Measurements from ENCODE around the gene GTF2A2. TPM values are rescaled to one million over a fixed set of nuclear protein-coding genes. Genes with fewer than 3 reads are reported as not detected.

GTF2A2 gene
- total and polyA plus RNA-seq, 10 donors, result 33.8 to 103 (median 62.9) TPM

DNA sequence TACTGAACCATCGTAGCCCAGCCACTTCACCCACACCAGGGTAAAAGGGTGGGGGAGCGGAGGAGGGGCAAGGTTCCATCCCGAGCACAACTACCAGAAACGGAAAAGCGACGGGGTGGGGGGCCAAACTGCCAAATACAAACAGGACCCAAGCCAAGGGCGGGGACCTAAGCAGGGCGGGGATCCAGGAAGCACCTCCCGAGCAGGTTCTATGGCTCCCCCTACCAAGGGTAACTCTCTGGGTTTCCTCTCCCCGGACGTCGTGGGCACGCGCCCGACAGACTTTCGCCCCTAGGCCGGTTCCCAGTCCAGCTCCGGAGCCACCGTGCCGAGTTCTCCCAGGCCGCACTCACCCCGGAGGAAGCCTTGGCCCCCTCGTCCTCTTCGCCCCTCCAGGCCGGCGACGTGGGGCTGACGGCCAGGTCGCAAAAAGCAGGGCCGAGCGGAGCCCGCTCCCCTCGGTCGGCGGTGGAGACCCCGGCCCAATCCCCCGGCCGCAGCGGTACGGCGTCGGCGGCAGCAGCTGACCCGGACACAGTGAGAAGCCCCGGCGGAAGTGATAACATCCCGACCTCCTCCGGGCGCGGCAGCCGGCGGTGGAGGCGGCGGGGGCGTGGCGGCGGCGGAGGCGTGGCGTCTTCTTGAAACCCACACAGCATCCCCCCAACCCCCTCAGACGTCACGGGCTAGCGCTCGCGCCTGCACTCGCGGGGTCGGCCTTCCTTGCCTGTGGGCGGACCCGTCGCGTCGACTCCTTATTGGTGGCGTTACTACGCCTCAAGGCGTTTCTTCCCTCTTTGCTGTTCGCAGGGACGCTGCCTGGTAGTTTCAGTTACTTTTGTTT is 31.7 kb upstream of the GTF2A2 start, which contains the start of gene BNIP2:
Gene BNIP2 (minus strand): TSS at position 539 of the 844 bp plus-strand sequence. CDS start 6,863 bp downstream, outside the sequence.
- peaks cover 45 to 63% (median 52%) of the 10 kb centered on the region in 6 donors for H3K4me1 ChIP-seq
- TF ChIP-seq, protein P1, sequence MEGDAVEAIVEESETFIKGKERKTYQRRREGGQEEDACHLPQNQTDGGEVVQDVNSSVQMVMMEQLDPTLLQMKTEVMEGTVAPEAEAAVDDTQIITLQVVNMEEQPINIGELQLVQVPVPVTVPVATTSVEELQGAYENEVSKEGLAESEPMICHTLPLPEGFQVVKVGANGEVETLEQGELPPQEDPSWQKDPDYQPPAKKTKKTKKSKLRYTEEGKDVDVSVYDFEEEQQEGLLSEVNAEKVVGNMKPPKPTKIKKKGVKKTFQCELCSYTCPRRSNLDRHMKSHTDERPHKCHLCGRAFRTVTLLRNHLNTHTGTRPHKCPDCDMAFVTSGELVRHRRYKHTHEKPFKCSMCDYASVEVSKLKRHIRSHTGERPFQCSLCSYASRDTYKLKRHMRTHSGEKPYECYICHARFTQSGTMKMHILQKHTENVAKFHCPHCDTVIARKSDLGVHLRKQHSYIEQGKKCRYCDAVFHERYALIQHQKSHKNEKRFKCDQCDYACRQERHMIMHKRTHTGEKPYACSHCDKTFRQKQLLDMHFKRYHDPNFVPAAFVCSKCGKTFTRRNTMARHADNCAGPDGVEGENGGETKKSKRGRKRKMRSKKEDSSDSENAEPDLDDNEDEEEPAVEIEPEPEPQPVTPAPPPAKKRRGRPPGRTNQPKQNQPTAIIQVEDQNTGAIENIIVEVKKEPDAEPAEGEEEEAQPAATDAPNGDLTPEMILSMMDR (IDR thresholded peaks at IDR 0.05 in 8 of 11, conservative IDR thresholded peaks at IDR 0.05 in 3 of 11), result peak in 3 of 11 experiments; percentile 15 to 24 (median 24)
- TF ChIP-seq POLR2AphosphoS5 (IDR thresholded peaks at IDR 0.05) (peak; percentile 98 to 100 (median 98)), POLR2A (IDR thresholded peaks at IDR 0.05) (peak; percentile 73 to 93 (median 81))
- H3K27ac ChIP-seq, result peak within 1 kb of the TSS; percentile 98 to 100 (median 100)
- DNase-seq, result peak; percentile 100
- no peaks in the 10 kb centered on the region for H3K9me3 ChIP-seq
- peaks cover 0 to 10% (median 0%) of the 10 kb centered on the region in 6 donors for H3K36me3 ChIP-seq
- peak within 1 kb of the TSS; percentile 71 to 96 (median 85) for H3K4me3 ChIP-seq
- intact Hi-C loops (cut with DNase I; ENCODE audit: low total_unique reads), result no loop called here
- H3K27me3 ChIP-seq (replicated peaks in 1 of 7), result no peaks in the 10 kb centered on the region
- WGBS, 5 donors, result 0 to 1% (median 0%) methylated on average over 52 to 78 of the region's 78 CpGs

DNA sequence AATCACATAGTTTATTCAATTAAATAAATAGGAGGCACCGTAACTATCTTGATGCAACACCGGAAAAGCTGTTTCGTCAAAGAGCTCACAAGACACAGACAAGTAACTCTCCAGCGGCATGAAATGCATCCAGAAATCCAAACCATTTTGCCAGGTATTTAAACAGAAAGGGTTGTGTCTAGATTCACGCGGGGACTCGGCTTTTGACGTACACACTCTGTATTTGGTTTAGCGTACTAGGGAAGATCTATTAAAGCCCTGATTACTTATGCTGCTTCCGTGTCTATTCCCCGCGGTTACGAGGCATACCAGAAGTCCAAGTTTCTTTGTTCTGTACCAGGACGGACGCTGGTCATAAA is 31.1 kb upstream of the GTF2A2 start:
- peaks cover 0 to 12% (median 0%) of the 10 kb centered on the region in 6 donors for H3K36me3 ChIP-seq
- TF ChIP-seq POLR2AphosphoS5 (IDR thresholded peaks at IDR 0.05), result peak in 1 of 3 donors; percentile 39
- TF ChIP-seq, protein P1 (IDR thresholded peaks at IDR 0.05 in 8 of 11, conservative IDR thresholded peaks at IDR 0.05 in 3 of 11), result no peak
- TF ChIP-seq POLR2A (IDR thresholded peaks at IDR 0.05), result peak in 1 of 3 donors; percentile 32
- WGBS, 5 donors, result 0 to 1% (median 1%) methylated on average over 15 of the region's 15 CpGs

DNA sequence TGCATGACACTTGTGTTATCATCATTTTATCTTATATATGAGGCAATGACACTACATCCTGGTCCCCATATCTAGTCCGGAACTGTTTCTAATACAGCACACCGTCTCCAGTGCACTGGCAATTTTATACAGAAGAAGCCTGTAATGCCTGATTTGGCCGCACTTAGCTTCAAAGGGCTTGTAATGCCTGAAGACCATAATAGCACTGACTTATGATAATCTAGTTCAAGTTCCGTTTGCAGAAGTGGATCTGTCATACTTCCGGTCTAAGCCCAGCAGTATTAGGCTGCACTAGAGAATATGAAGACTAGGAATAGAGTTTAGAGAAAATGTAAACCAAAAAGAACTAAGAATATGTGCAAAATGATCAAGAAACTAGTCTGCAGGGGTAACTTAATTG is 30.5 kb upstream of the GTF2A2 start:
- H3K36me3 ChIP-seq, result peaks cover 0 to 18% (median 0%) of the 10 kb centered on the region in 6 donors
- TF ChIP-seq POLR2A (IDR thresholded peaks at IDR 0.05) (no peak), POLR2AphosphoS5 (IDR thresholded peaks at IDR 0.05) (peak in 1 of 3 donors; percentile 34)
- TF ChIP-seq, protein P1 (IDR thresholded peaks at IDR 0.05 in 8 of 11, conservative IDR thresholded peaks at IDR 0.05 in 3 of 11), result peak in 5 of 11 experiments; percentile 3 to 35 (median 28)
- no peak for DNase-seq
- intact Hi-C loops (cut with DNase I; ENCODE audit: low total_unique reads), result no loop called here
- no peaks in the 10 kb centered on the region for H3K9me3 ChIP-seq
- peaks cover 45 to 73% (median 59%) of the 10 kb centered on the region in 6 donors for H3K4me1 ChIP-seq
- peak overlapping the region; percentile 71 to 96 (median 85) for H3K4me3 ChIP-seq
- H3K27ac ChIP-seq, result peak overlapping the region; percentile 98 to 100 (median 100)
- WGBS, 5 donors, result 5 to 8% (median 7%) methylated on average over 5 of the region's 5 CpGs
- H3K27me3 ChIP-seq (replicated peaks in 1 of 7), result no peaks in the 10 kb centered on the region

More for the DNA sequence above, 31.1 kb upstream of the GTF2A2 start:
- H3K9me3 ChIP-seq, result no peaks in the 10 kb centered on the region
- no peak for DNase-seq
- H3K27ac ChIP-seq, result peak overlapping the region; percentile 98 to 100 (median 100)
- no peaks in the 10 kb centered on the region for H3K27me3 ChIP-seq (replicated peaks in 1 of 7)
- H3K4me3 ChIP-seq, result peak overlapping the region; percentile 71 to 96 (median 85)
- peaks cover 45 to 69% (median 56%) of the 10 kb centered on the region in 6 donors for H3K4me1 ChIP-seq
- intact Hi-C loops (cut with DNase I; ENCODE audit: low total_unique reads), result no loop called here

DNA sequence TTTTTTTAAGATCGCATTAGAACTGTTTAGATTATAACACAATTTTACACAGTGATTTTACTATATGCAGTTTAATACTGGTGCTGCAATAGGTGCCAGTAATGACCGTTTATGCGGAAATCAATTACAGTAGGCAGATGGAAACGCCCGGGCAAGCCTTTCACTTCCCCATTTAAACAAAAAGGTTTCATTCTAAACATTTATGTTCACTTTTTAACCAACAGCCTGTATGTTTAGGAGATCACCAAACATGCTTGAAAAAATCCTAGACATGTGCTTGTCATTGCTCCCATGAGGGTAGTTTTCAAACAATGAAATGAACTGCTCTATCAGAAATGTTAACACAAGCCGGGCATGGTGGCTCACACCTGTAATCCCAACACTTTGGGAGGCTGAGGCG is 29.1 kb upstream of the GTF2A2 start:
- Histone ChIP-seq H3K36me3 (peaks cover 1 to 31% (median 10%) of the 10 kb centered on the region in 6 donors), H3K4me1 (peaks cover 45 to 73% (median 61%) of the 10 kb centered on the region in 6 donors), H3K9me3 (no peaks in the 10 kb centered on the region), H3K27me3 (replicated peaks in 1 of 7) (no peaks in the 10 kb centered on the region), H3K4me3 (peak overlapping the region in 6 of 8 donors; percentile 2 to 91 (median 74)), H3K27ac (peak overlapping the region in 7 of 8 donors; percentile 98 to 100 (median 100))
- intact Hi-C loops (cut with DNase I; ENCODE audit: low total_unique reads), result no loop called here
- 34 to 50% (median 43%) methylated on average over 7 of the region's 7 CpGs for WGBS, 5 donors
- TF ChIP-seq POLR2A (IDR thresholded peaks at IDR 0.05) (no peak), POLR2AphosphoS5 (IDR thresholded peaks at IDR 0.05) (no peak)
- TF ChIP-seq, protein P1 (IDR thresholded peaks at IDR 0.05 in 8 of 11, conservative IDR thresholded peaks at IDR 0.05 in 3 of 11), result no peak
- DNase-seq, result no peak

Measured in spleen (tissue), 11 donors.